ENCODE data around the gene CACNA1C.

GRCh38 chr12:2688381-2688931 is 635.7 kb downstream of the CACNA1C start:
- TF ChIP-seq, protein P1, sequence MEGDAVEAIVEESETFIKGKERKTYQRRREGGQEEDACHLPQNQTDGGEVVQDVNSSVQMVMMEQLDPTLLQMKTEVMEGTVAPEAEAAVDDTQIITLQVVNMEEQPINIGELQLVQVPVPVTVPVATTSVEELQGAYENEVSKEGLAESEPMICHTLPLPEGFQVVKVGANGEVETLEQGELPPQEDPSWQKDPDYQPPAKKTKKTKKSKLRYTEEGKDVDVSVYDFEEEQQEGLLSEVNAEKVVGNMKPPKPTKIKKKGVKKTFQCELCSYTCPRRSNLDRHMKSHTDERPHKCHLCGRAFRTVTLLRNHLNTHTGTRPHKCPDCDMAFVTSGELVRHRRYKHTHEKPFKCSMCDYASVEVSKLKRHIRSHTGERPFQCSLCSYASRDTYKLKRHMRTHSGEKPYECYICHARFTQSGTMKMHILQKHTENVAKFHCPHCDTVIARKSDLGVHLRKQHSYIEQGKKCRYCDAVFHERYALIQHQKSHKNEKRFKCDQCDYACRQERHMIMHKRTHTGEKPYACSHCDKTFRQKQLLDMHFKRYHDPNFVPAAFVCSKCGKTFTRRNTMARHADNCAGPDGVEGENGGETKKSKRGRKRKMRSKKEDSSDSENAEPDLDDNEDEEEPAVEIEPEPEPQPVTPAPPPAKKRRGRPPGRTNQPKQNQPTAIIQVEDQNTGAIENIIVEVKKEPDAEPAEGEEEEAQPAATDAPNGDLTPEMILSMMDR (IDR thresholded peaks at IDR 0.05): no peak
- TF ChIP-seq EZH2 (IDR thresholded peaks at IDR 0.05; ENCODE audit: borderline replicate concordance, insufficient read depth, low read depth, low read length, poor library complexity, severe bottlenecking): no peak

Measured in B cell (primary cell).